Raji (cell line): ENCODE results near the gene ACOT11.

ENCODE experiments used
- POLR2A ChIP-seq: IDR thresholded peaks from 2 replicates; pipeline ENCODE4 v1.6.1; 2011; ENCODE audit warnings: low read depth, low read length, control low read depth; ENCODE audit not compliant: insufficient read depth

ACOT11 gene

DNA sequence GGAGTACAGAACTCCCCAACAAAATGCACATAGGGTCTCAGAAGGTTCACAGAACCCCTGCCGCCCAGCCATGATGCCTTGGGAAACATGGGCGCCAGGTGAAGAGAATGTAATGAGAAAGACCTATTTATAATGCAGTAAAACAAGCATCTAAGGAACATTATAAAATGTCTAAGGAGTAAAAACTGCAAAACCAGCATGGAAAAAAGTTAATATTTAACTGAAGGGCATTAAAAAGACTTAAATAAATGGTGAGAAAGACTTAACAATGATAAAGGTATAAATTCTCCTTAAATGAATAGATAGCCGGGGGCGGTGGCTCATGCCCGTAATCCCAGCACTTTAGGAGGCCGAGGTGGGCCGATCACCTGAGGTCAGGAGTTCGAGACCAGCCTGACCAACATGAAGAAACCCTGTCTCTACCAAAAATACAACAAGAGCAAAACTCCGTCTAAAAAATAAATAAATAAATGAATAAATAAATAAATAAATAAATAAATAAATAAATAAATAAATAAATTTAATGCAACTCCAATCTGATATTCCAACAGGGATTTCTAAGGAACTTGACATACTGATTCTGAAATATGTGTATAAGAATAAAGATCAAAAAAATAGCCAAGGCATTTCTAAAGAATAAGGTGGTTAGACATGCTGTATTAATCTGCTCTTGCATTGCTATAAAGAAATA lies 27.3 kb upstream of the ACOT11 start:
- no peak for TF ChIP-seq POLR2A

DNA sequence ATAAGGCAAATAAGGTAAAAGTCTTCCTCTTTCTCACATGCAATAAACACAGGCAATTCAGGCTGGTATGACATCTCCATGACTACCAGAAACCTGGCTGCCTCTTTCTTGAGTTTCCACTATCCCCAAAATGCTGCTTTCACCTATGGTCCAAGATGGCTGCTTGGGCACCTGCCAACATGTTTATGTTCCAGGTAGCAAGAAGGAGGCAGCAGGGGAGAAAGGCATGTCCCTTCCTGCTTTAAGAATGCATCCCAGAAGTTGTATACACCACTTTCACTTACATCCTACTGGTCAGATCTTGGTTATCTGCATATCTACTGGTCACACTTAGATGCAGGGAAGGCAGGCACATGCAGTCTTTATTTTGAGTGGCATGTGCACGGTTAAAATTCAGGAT lies 19.4 kb upstream of the ACOT11 start:
- TF ChIP-seq POLR2A, result no peak

DNA sequence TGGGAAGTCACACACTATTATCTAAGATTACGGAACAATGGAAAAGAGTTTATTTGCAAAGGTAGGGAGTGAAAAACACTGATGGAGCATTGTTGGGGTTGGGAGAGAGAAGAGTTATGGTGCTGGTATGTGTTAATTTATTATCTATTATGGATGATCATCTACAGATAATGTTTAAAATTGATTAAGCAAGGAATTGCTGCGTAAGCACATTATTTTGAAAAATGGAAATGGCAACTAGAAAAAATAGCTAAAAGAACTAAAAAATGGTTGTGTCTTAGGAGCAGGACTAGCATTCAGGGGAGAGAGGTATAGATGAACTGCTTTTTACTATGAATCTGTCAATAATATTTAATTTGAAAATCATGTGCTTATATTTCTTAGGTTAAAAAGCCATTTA lies 16.0 kb upstream of the ACOT11 start:
- TF ChIP-seq POLR2A, result no peak

DNA sequence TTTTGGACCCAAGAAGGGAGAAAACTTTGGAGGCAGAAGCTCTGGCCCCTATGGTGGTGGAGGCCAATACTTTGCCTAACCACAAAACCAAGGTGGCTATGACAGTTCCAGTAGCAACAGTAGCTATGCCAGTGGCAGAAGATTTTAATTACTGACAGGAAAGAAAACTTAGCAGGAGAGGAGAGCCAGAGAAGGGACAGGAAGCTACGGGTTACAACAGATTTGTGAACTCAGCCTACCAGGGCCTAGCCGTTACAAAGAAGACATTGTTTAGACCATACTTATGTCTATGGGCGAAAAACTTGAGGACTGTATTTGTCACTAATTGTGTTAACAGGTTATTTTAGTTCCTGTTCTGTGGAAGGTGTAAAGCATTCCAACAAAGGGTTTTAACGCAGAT lies 10.4 kb upstream of the ACOT11 start:
- TF ChIP-seq POLR2A, result no peak

- TF ChIP-seq POLR2A, result no peak
Measured at GRCh38 chr1:54538538-54538937, 9.5 kb upstream of the ACOT11 start.

DNA sequence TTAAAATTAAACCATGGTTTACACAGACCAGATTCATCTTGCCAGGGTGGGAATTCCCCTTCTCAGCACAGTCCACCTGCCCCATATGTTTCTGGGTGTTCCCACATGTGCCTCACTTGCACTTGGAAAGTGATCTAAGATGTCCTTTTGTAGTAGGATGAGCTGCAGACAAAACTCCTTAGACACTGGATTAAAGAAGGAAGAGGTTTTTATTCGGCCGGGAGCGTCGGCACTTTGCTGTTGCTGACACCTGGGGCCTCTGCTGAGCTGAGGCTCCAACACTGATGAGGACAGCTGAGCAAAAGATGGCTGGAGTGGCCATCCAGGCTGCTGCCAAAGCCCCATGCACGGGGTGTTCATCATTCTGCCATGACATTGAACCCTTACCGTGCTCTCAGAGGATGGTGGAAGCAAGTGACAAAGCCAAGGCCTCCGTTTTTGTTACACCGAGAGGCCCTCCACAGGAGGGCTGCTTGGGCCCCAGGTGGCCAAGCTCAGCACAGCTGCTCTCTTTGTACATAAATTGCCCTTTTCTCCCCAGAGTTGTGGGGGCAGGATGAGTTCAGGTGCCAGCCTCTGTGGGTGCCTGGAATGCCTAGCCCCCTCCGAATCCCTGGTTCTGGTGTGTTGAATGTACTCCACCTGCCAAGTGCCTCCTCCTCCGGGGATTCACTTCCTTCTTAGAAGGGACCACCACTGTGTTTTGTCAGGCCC lies 7.3 kb upstream of the ACOT11 start:
- no peak for TF ChIP-seq POLR2A

DNA sequence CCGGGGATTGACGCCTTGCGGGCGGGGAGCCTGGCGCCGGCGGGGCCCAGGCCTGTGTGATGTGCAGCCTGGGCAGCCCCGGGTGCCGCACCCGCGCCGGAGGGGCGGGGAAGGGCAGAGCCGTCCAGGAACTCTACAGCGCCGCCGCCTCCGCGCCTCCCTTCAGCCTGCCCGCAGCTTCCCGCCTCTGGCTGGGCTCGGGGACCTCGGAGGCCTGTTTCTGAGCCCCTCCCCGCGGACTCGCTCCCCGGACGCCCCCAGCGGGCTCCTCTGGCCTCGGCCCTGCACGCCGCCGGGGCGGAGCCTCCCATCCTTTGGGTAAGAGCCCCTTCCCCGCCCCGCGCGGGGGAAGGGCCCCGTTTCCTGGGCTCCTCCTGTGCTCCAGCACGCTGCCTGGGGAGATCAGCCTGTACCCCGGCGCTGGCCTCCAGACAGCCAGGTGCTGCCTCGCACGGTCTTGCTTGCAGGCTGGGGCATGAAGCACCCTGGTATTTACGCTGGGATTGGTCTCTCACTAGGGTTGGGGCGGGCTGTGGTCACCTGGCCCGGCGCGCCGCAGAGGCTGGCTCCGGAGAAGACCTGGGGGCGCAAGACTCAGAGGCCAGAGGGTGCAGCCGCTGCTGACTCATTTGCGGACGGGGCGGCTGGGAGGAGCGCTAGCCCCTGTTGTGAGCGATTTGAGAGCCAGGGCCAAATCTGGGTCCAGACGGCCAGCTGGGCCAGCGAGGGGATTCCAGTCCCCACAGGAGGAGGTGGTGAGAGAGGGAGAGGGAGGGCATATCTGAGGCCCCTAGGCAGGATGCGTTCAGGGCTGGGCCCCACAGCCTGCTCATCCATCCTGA lies 5.7 kb upstream of the ACOT11 start:
- TF ChIP-seq POLR2A, result no peak

GRCh38 chr1:54542962-54543539 lies 5.0 kb upstream of the ACOT11 start:
- no peak for TF ChIP-seq POLR2A

DNA sequence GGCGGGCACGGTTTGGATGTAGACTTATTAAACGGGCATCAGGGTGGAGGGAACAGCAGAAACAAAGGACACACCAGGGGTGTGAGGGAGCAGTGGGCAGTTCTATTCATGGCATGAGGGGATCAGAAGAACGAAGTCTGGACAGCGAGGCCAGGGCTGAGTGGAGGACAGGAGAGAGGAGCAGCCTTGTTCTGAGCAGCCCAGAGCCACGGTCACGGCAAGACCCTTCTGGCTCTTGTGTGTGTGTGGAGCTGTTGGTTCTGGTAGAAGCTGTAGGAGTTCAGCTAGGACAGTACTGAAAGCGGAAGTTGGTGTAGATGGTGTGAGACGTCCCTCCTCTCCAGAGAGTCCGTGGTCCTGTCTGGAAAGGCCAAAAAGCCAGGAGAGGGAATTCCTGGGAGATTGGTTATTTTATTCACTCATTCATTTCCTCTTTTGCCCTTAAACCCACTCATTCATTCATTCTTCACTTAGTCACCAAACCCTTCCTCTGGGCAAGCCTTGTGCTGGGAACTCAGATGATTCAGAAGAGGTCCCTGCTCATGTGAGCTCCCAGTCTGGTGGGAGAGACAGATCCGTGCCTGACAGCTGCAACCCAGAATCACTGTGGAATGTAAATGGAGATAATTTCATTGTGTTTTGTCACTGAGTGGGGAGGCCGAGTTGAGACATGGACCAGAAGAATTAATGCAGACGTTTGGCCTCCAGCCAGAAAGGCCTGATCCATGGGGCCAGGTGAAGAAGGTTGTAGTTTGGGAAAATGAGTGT lies 4.1 kb upstream of the ACOT11 start:
- TF ChIP-seq POLR2A, result no peak

GRCh38 chr1:54545916-54546635 lies 2.0 kb upstream of the ACOT11 start:
- no peak for TF ChIP-seq POLR2A

DNA sequence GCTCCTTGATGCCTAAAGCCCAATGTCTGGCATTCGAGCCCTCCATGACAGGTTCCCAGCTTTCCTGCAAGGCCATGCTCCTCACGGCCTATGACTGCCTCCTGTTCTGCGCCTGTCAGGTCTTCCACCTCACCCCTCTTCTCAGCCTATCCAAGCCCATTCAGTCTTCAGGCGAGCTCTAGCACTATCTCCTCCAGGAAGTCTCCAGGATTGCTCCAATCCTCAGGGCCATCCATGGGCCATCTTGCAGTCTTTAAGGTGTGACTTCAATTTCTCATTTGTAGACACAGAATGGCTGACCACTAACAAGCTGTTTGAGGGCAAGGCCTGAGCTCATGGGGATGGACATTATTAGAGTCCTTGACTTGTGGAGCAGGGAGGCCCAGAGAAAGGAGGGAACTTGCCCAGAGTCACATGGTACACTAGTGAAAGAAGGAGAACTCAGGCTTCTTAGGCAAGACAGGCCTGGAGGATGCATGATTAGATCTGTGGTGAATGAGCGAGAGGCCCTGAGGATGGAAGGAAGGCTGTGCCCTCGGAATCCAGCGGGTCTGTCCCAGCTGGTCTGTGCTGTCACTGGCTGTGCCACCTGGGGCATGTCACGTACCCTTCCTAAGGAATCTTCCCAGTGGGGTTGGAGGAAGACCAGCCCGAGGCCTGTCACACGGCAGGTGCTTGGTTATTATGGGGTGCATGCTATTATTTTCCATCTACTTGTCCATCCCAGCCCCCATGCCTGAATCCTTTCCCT lies 1.2 kb upstream of the ACOT11 start:
- TF ChIP-seq POLR2A, result no peak

- no peak for TF ChIP-seq POLR2A
Measured at GRCh38 chr1:54548389-54549044, 489 bp downstream of the ACOT11 start.
